GM12878 (cell line): ENCODE measurements around the gene RTN4R. TPM values are rescaled to one million over a fixed set of nuclear protein-coding genes. Genes with fewer than 3 reads are reported as not detected.
"Not testable (repeated sequence)": the region's sequence is repeated elsewhere in the genome, so short reads cannot be mapped to it uniquely, and the experiment has no call there.

ENCODE experiments used
- ATAC-seq: fragments of 200-7000 bp; cut with Tn5 transposase; 3 replicates; pipeline ENCODE4 v1.9.1; 2020; ENCODE audit warnings: mild to moderate bottlenecking, moderate library complexity
- BruUV-seq: library from RNA; stranded (reverse); fragments of 400-500 nt; replicated peaks from 2 replicates; lab custom pipeline; 2021; lab: Mats Ljungman, UMichigan
- CTCF ChIA-PET: fragments of 300-600 bp; sonication (Branson Sonifier 250); formaldehyde crosslinking; extraction: SDS; loops from one replicate; lab custom pipeline; 2021; ENCODE audit warnings: inconsistent platforms; lab: Yijun Ruan, JAX
- POLR2A ChIA-PET: fragments of 350-600 bp; formaldehyde crosslinking; extraction: SDS; loops from one replicate; lab custom pipeline; 2021; ENCODE audit warnings: inconsistent platforms; lab: Charles Lee
- RAD21 ChIA-PET: fragments of 300-600 bp; sonication (Branson Sonifier 250); formaldehyde crosslinking; loops from one replicate; lab custom pipeline; 2023; ENCODE audit warnings: antibody characterized with exemption; ENCODE audit not compliant: unreplicated experiment; lab: Charles Lee
- SMC1A ChIA-PET: fragments of 300-600 bp; sonication (Branson Sonifier 250); formaldehyde crosslinking; loops from one replicate; lab custom pipeline; 2023; ENCODE audit not compliant: unreplicated experiment, uncharacterized antibody; lab: Charles Lee
- DNase-seq: peaks from one replicate; pipeline ENCODE4 v3.0.0-alpha.2; 2011; ENCODE audit warnings: low read depth, low spot score
- FAIRE-seq: peaks from 3 replicates; lab custom pipeline; 2011; peaks lifted over from hg19 to GRCh38; lab: Jason Lieb, UNC
- H2AFZ ChIP-seq: 2 replicates; pipeline ENCODE4 v1.6.0; 2011; ENCODE audit warnings: low read depth, low read length, control low read depth; ENCODE audit not compliant: control insufficient read depth
- H3K27ac ChIP-seq: 2 replicates; pipeline ENCODE4 v1.5.1; 2011; ENCODE audit warnings: control low read depth; ENCODE audit not compliant: control insufficient read depth, insufficient read depth
- H3K27me3 ChIP-seq, 2 experiments: replicated peaks in 1 of 2; 2 replicates each; pipeline versions ENCODE4 v1.6.0 to v1.6.1; 2011; ENCODE audit warnings: low read length in 1 of 2; ENCODE audit not compliant: control insufficient read depth in 2 of 2, insufficient read depth in 2 of 2
- H3K36me3 ChIP-seq, 2 experiments: 2 replicates each; pipeline ENCODE4 v1.5.1; 2011; ENCODE audit warnings: low read length in 1 of 2; ENCODE audit not compliant: control insufficient read depth in 2 of 2, insufficient read depth in 2 of 2
- H3K4me1 ChIP-seq: 2 replicates; pipeline ENCODE4 v1.6.1; 2011; ENCODE audit warnings: mild to moderate bottlenecking, low read length, moderate library complexity, mixed read lengths; ENCODE audit not compliant: control insufficient read depth, insufficient read depth
- H3K4me2 ChIP-seq: 2 replicates; pipeline ENCODE4 v1.6.0; 2011; ENCODE audit warnings: control low read depth; ENCODE audit not compliant: control insufficient read depth, insufficient read depth
- H3K4me3 ChIP-seq: fragments of 200-600 bp; sonication (generic); 2 replicates; pipeline ENCODE4 v1.5.1; 2016
- H3K79me2 ChIP-seq: 2 replicates; pipeline ENCODE4 v1.6.0; 2011; ENCODE audit warnings: low read length; ENCODE audit not compliant: control insufficient read depth, insufficient read depth
- H3K9ac ChIP-seq: 2 replicates; pipeline ENCODE4 v1.8.0; 2011; ENCODE audit warnings: low read length, control low read depth, mixed read lengths; ENCODE audit not compliant: control insufficient read depth, insufficient read depth
- H3K9me3 ChIP-seq: replicated peaks from 3 replicates; pipeline ENCODE4 v1.5.1; 2011; ENCODE audit warnings: mild to moderate bottlenecking, low read length; ENCODE audit not compliant: control insufficient read depth, insufficient read depth
- H4K20me1 ChIP-seq: 2 replicates; pipeline ENCODE4 v1.6.0; 2011; ENCODE audit not compliant: control insufficient read depth, insufficient read depth
- BACH1 ChIP-seq: fragments of 450-650 bp; IDR thresholded peaks from 2 replicates; pipeline ENCODE4 v1.6.1; 2017; ENCODE audit warnings: mild to moderate bottlenecking, borderline replicate concordance
- FOXM1 ChIP-seq: IDR thresholded peaks from 2 replicates; pipeline ENCODE4 v1.6.1; 2012; ENCODE audit warnings: low read depth, mild to moderate bottlenecking, inconsistent platforms, low read length, moderate library complexity
- GATAD2B ChIP-seq: fragments of 450-650 bp; conservative IDR thresholded peaks from 2 replicates; pipeline ENCODE4 v1.6.1; 2017; ENCODE audit warnings: low read depth, mild to moderate bottlenecking, moderate library complexity
- IRF4 ChIP-seq: IDR thresholded peaks from 2 replicates; pipeline ENCODE4 v1.6.1; 2011; ENCODE audit warnings: low read depth, low read length
- JUND ChIP-seq: IDR thresholded peaks from 2 replicates; pipeline ENCODE4 v1.6.1; 2012; ENCODE audit warnings: low read depth, mild to moderate bottlenecking, low read length, improper control_type of control experiment, moderate library complexity
- YY1 ChIP-seq: IDR thresholded peaks from 2 replicates; pipeline ENCODE4 v1.6.1; 2011; ENCODE audit warnings: low read depth, mild to moderate bottlenecking, low read length
- WGBS: methylation state at CpG from one replicate; pipeline ENCODE4 v1.1.6; 2016; ENCODE audit warnings: low lambda C conversion rate; ENCODE audit not compliant: insufficient replicate concordance, insufficient coverage; ENCODE audit errors: missing lambda C conversion rate; 5-methylcytosine and 5-hydroxymethylcytosine counted together
- in situ Hi-C: fragments of 300-500 bp; cut with MboI; formaldehyde crosslinking; loops from 9 replicates; pipeline ENCODE4 v1.14.3; 2018; ENCODE audit warnings: mixed read lengths
- intact Hi-C: fragments of 100-400 bp; cut with micrococcal nuclease; formaldehyde crosslinking; loops from one replicate; pipeline ENCODE4 v1.14.2; 2022; ENCODE audit not compliant: unreplicated experiment
- polyA plus RNA-seq, 11 experiments: library from polyadenylated mRNA; depleted of rRNA in 4 of 11; unstranded in 6 of 11; stranded (reverse) in 5 of 11; fragments of >200 nt; fragmentation: Nextera tagmentation in 4 of 11; fragmentation: Illumina TruSeq in 1 of 11; extraction: Ambion mirVana in 4 of 11; extraction: Trizol in 1 of 11; gene quantifications; 1 replicate in 1 of 11; 2 replicates in 10 of 11; pipeline versions ENCODE4 v1.2.1 to v1.2.3, GENCODE V29; 2011 to 2016; ENCODE audit warnings: inconsistent platforms in 2 of 11, missing spikeins in 2 of 11, low read depth in 1 of 11
- total RNA-seq, 4 experiments: library from RNA; depleted of rRNA in 3 of 4; stranded (reverse); fragments of >200 nt in 3 of 4; fragmentation: Illumina TruSeq in 1 of 4; extraction: Trizol in 1 of 4; gene quantifications; 2 replicates each; pipeline versions ENCODE4 v1.2.1 to v1.2.3, GENCODE V29; 2013 to 2021
- TF ChIP-seq, protein P1 (sequence below): IDR thresholded peaks from 2 replicates; pipeline ENCODE4 v1.6.1; 2012; ENCODE audit warnings: improper control_type of control experiment, low read depth, low read length; ENCODE audit not compliant: insufficient replicate concordance

RTN4R gene
- total and polyA plus RNA-seq, 10 of the 15 experiments (the other 5 are each of a cell fraction or from before 2014, with no cell fraction given), result 0.03 to 1.0 (median 0.60) TPM; not detected in 2

DNA sequence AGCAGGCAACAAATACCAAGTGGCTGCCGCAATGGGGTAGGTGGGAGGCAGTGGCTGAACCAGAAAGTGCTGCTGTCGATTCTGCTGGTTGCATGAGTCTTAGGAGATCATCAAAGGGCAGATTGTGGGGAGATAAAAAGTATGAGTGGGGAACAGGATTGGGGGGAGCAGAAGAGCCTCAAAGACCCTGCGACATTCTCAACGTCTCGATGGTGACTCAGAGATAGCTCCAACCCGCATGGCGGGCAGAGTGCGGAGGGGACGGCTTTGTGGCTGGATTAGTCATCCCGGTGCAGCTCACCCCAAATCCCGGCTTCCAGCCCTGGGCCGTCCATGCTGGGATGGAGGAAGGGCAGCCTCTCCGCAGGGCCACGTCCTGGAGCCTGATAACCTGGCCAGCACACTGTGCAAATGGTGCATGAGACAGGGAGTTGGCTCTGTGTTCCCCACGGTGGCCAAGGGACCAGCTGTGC is 11.6 kb upstream of the RTN4R start:
- H3K27me3 ChIP-seq, result no peaks in the 10 kb centered on the region
- in situ Hi-C loops (no loop called here), intact Hi-C loops (no loop called here)
- BruUV-seq, result no TSS peak
- no peak overlapping the region for H3K27ac ChIP-seq
- ChIA-PET POLR2A (no interaction called here), RAD21 (no interaction called here), CTCF (no interaction called here), SMC1A (no interaction called here)
- H3K4me3 ChIP-seq, result no peak overlapping the region
- no peaks in the 10 kb centered on the region for H4K20me1 ChIP-seq
- WGBS, result 31% methylated on average over 15 of the region's 15 CpGs
- no peaks in the 10 kb centered on the region for H3K9me3 ChIP-seq
- H3K4me1 ChIP-seq, result no peaks in the 10 kb centered on the region
- H3K9ac ChIP-seq, result no peak overlapping the region
- FAIRE-seq, result no peak
- no peak for ATAC-seq
- H3K36me3 ChIP-seq, result no peaks in the 10 kb centered on the region
- H3K4me2 ChIP-seq, result no peak overlapping the region
- TF ChIP-seq YY1 (no peak), GATAD2B (no peak), FOXM1 (no peak), JUND (no peak), BACH1 (no peak), IRF4 (no peak)
- TF ChIP-seq, protein P1, sequence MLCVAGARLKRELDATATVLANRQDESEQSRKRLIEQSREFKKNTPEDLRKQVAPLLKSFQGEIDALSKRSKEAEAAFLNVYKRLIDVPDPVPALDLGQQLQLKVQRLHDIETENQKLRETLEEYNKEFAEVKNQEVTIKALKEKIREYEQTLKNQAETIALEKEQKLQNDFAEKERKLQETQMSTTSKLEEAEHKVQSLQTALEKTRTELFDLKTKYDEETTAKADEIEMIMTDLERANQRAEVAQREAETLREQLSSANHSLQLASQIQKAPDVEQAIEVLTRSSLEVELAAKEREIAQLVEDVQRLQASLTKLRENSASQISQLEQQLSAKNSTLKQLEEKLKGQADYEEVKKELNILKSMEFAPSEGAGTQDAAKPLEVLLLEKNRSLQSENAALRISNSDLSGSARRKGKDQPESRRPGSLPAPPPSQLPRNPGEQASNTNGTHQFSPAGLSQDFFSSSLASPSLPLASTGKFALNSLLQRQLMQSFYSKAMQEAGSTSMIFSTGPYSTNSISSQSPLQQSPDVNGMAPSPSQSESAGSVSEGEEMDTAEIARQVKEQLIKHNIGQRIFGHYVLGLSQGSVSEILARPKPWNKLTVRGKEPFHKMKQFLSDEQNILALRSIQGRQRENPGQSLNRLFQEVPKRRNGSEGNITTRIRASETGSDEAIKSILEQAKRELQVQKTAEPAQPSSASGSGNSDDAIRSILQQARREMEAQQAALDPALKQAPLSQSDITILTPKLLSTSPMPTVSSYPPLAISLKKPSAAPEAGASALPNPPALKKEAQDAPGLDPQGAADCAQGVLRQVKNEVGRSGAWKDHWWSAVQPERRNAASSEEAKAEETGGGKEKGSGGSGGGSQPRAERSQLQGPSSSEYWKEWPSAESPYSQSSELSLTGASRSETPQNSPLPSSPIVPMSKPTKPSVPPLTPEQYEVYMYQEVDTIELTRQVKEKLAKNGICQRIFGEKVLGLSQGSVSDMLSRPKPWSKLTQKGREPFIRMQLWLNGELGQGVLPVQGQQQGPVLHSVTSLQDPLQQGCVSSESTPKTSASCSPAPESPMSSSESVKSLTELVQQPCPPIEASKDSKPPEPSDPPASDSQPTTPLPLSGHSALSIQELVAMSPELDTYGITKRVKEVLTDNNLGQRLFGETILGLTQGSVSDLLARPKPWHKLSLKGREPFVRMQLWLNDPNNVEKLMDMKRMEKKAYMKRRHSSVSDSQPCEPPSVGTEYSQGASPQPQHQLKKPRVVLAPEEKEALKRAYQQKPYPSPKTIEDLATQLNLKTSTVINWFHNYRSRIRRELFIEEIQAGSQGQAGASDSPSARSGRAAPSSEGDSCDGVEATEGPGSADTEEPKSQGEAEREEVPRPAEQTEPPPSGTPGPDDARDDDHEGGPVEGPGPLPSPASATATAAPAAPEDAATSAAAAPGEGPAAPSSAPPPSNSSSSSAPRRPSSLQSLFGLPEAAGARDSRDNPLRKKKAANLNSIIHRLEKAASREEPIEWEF, result no peak
- no peak for DNase-seq
- no peaks in the 10 kb centered on the region for H3K79me2 ChIP-seq
- no peak overlapping the region for H2AFZ ChIP-seq

DNA sequence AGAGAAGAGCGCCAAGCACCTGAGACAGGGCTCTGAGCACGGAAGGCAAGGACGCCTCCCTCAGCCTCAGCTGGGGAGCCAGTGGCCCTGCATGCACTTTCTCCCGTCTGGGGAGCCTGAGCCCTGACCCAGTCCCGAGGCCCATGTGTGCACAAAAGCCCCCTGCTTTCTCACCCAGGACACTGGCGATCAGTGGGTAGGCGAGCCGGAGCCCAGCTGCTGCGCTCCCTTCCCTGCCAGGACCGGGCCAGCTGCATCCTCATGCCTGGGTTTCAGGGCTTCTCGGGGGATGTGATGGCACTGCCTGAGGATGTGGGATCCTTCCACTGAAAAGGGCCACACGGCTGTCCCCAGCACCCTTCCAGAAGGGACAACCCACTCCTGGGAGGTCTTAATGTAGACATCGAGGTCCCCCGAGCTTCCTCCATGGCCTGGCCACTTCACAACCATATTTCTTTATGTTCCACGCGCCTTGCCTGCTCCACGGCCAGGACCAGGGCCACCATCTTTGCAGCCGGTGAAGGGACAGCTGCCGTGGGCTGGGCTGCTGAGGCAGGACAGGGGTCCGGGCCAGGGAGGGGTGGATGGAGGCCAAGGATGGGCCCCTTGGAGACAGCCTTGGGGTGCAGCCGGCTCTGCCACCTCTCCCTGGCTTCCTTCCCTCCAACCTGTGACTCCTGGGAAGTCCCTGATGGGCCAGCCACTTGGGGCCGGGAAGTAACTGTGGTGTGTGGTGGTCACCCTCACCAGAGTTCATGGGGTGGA is 10.8 kb upstream of the RTN4R start:
- WGBS, result 21% methylated on average over 20 of the region's 22 CpGs
- H2AFZ ChIP-seq, H3K36me3 ChIP-seq, ATAC-seq, H3K79me2 ChIP-seq, BruUV-seq, intact Hi-C loops, H3K9me3 ChIP-seq, H3K9ac ChIP-seq, H3K4me3 ChIP-seq, RAD21 ChIA-PET, in situ Hi-C loops, DNase-seq, H3K4me2 ChIP-seq, H3K27me3 ChIP-seq, H3K4me1 ChIP-seq, H4K20me1 ChIP-seq, POLR2A ChIA-PET, FAIRE-seq, H3K27ac ChIP-seq, SMC1A ChIA-PET: not testable (repeated sequence)
- CTCF ChIA-PET, result interaction anchor here (0.9 kb wide), 1 partner anchor 216 kb away, joined by 3 read pairs; no protein-coding TSS in a partner anchor
